Astrocyte of the spinal cord (primary cell): ENCODE measurements around the gene ARRDC2.

ENCODE experiments used
- DNase-seq: peaks from one replicate; pipeline ENCODE4 v3.0.0; 2011; ENCODE audit warnings: low read depth, low spot score
- H3K4me3 ChIP-seq: 2 replicates; pipeline ENCODE4 v1.5.1; 2011; ENCODE audit warnings: low read depth, mild to moderate bottlenecking, low read length, moderate library complexity
- CTCF ChIP-seq: IDR thresholded peaks from 2 replicates; pipeline ENCODE4 v1.5.1; 2012; ENCODE audit warnings: low read depth, mild to moderate bottlenecking, low read length, inconsistent platforms
- in situ Hi-C: cut with HindIII; loops from 2 replicates; pipeline ENCODE4 v1.10.0; 2017; ENCODE audit warnings: low sequenced_read_pairs

The ARRDC2 gene

GRCh38 chr19:18016209-18016910, 8.4 kb downstream of the ARRDC2 start:
- in situ Hi-C loops = no loop called here
- no peak for DNase-seq
- no peak for TF ChIP-seq CTCF
- no peak overlapping the region for H3K4me3 ChIP-seq

GRCh38 chr19:18017275-18018083, 9.5 kb downstream of the ARRDC2 start:
- TF ChIP-seq CTCF = no peak
- no peak for DNase-seq
- no peak overlapping the region for H3K4me3 ChIP-seq
- in situ Hi-C loops = no loop called here

GRCh38 chr19:18020212-18021085, 12.5 kb downstream of the ARRDC2 start:
- in situ Hi-C loops = no loop called here
- no peak overlapping the region for H3K4me3 ChIP-seq
- peak; percentile 5 for TF ChIP-seq CTCF
- peak; percentile 42 for DNase-seq

- in situ Hi-C loops = no loop called here
- no peak for TF ChIP-seq CTCF
- H3K4me3 ChIP-seq = no peak overlapping the region
- peak; percentile 92 for DNase-seq
Observed at GRCh38 chr19:18021121-18021755, 13.3 kb downstream of the ARRDC2 start.

- in situ Hi-C loops = no loop called here
- H3K4me3 ChIP-seq = no peak overlapping the region
- no peak for TF ChIP-seq CTCF
- peak; percentile 46 for DNase-seq
Observed at GRCh38 chr19:18023622-18024251, 15.8 kb downstream of the ARRDC2 start.
